GM19395 (cell line): ENCODE data around the gene AGMO.
A peak's percentile ranks its signal among the peaks of the same experiment; 100 is the strongest.
"Not testable (repeated sequence)": the region's sequence is repeated elsewhere in the genome, so short reads cannot be mapped to it uniquely, and the experiment has no call there.

Experiments used
- ATAC-seq: cut with Tn5 transposase; IDR thresholded peaks from one replicate; pipeline ENCODE4 v1.9.1; 2021; ENCODE audit warnings: mild to moderate bottlenecking, moderate library complexity; ENCODE audit not compliant: unreplicated experiment

AGMO gene

DNA sequence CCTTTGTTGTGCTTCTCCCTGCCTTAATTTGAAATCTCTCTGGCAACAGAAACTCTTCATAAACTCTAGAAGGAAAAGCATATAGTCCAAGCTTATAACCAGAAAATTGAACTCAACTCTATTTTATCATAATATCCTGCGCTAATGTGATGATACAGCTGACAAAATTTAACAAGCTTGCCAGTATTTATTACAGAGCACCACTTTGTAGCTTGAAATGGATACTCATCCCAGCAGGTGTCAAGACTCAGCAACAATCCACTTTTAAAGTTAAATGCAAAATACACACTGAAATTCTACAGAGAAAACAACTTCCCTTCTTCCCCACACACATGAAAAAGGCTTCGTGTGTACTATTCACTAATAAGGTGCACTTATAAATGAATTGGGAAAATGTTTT lies 228.9 kb downstream of the AGMO start:
- no peak for ATAC-seq

- ATAC-seq: no peak
These were observed 230.9 kb downstream of the AGMO start for GRCh38 chr7:15330943-15331342.

DNA sequence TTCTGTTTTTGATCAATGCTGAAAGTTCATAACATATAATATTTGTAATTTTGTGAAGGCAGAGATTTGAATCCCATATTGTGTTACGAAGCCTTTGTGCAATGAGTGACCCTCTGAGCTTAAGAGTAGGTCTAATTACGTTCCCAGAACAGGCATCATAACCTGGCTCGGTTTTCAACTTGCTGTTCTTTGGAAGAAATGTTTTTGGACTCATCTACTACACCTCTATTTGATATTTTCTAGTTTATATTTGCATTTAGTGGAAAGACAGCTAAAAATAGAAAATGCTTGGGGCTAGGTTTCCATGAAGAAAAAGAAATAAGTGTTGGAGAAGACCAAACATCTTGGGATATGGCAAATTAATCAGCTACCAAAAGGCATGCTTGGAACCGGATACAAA lies 234.8 kb downstream of the AGMO start:
- no peak for ATAC-seq

GRCh38 chr7:15326044-15326644 lies 235.7 kb downstream of the AGMO start:
- no peak for ATAC-seq

- no peak for ATAC-seq
These were observed 238.3 kb downstream of the AGMO start for GRCh38 chr7:15323550-15323949.

DNA sequence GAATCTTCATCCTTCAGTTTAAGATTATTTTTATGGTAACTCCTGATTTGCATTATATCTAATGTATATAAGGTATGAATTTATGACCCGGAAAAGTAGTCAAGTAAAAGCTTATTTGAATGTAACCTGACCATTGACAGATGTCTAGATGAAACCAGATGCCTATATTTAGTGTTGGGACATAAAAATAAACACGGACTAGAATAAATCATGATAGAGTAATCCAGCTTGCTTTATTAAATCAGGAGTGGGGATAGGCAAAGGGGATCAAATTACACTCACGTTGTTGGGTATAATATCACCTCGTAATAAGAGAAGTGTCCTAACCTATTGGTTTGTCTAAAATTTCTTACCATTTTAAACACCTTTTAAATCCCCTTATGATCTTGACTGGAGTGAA lies 244.6 kb downstream of the AGMO start:
- no peak for ATAC-seq

- ATAC-seq: no peak
These were observed 246.1 kb downstream of the AGMO start for GRCh38 chr7:15315678-15316077.

GRCh38 chr7:15314922-15315321 lies 246.9 kb downstream of the AGMO start:
- ATAC-seq: no peak

DNA sequence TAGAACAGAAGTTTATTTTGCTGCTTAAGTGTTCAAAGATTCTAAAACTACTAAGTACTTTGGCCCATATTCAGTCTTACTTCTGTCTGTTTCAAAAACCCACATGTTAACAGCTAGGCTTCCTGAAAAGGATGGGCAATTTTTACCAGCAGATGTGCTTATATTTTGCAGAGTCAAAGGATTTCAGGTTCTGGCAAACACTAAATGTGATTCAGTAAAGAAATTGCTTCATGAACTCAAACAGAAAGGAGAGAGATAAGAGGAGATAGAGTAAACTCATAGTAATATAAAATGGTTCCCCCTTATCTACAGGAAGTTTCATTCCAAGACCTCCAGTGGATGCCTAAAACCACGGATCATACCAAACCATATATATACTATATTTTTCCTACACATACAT lies 248.5 kb downstream of the AGMO start:
- ATAC-seq: no peak

DNA sequence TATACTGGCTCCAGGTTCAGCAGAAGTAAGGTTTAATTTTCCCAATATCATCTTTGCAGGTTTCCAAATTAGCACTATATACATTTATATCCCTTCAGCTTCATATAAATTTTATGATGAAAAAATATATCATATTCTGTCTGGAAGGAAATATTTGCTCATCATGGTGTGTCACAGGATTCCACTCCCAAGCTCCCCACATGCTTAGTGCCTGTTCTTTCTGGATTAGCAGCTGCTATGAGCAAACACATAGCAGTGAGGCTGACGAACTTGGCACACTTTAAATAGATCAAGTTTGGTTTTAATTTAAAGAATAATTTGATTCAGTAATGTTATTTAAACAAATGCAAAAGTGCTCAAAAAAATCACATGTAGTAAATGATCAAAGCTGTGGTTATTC lies 251.9 kb downstream of the AGMO start:
- ATAC-seq: no peak

DNA sequence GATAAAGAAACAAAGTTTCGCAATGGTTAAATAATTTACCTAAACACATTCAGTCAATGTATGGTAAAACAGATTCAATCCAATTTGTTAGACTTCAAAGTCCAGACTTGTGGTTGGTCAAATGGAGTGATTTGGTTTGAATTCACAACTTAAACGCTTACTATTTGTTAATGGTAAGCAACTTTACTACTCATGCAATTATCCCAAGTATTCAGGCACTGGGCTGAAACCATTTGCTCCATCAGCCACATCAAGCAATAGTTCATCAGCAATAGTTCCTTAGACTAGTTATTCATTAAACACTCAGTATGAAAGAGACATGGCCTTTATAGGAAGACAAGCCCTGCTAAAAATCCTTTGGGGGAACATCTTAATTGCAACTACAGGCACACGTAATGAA lies 253.0 kb downstream of the AGMO start:
- ATAC-seq: no peak

DNA sequence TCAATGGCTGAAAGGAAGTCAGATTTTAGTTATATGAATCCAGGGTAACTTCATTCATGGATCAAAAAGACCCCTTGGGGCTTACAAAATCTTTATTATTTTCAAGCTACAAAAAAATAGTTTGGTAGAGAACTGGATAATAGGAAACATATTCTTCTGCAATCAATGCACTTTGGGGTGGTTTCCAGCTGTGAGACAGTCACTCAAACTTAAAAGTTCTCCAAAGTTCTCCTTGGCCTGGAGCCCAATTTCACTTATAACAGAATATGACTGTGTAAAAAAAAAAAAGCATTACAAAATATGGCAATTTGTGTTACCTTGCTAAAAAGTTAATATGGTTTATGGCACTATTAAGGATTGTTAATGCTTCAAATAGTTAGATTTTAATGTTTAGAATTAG lies 255.5 kb downstream of the AGMO start:
- ATAC-seq: no peak

- peak; percentile 73 for ATAC-seq
These were observed 256.7 kb downstream of the AGMO start for GRCh38 chr7:15305002-15305600.

DNA sequence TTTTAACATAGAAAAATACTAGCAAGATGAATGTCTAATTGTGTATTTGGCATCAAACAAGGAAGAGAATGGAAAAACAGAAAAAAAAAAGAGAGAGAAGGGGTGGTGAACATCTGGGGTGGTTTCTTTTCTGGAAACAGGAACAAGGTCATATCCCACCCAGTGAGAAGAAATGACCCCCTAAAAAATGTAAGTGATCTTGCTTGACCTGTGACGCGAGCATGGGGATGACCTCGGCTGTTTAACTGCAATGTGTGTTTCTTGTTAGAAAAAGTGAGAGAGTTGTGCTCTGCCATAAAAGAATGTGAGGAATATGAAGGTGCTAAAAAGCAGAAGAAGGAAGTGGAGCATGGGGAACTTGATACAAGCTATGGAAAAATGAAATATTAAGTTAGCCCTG lies 258.5 kb downstream of the AGMO start:
- ATAC-seq: no peak

DNA sequence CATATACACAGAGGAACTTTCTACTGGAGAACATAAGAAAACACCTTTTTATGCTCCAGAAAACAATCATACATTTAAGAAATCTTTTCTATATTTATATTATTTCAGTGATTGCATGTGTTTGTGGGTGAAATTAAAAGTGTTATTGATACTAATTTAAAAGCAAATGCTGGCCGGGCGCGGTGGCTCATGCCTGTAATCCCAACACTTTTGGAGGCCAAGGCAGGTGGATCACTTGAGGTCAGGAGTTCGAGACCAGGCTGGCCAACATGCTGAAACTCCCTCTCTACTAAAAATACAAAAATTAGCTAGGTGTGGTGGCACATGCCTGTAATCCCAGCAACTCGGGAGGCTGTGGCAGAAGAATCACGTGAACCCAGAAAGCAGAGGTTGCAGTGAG lies 260.8 kb downstream of the AGMO start:
- ATAC-seq: not testable (repeated sequence)

- no peak for ATAC-seq
These were observed 269.7 kb downstream of the AGMO start for GRCh38 chr7:15292138-15292537.

- no peak for ATAC-seq
These were observed 270.1 kb downstream of the AGMO start for GRCh38 chr7:15291699-15292098.

- ATAC-seq: no peak
These were observed 273.1 kb downstream of the AGMO start for GRCh38 chr7:15288741-15289140.

- ATAC-seq: no peak
These were observed 277.4 kb downstream of the AGMO start for GRCh38 chr7:15284396-15284795.

DNA sequence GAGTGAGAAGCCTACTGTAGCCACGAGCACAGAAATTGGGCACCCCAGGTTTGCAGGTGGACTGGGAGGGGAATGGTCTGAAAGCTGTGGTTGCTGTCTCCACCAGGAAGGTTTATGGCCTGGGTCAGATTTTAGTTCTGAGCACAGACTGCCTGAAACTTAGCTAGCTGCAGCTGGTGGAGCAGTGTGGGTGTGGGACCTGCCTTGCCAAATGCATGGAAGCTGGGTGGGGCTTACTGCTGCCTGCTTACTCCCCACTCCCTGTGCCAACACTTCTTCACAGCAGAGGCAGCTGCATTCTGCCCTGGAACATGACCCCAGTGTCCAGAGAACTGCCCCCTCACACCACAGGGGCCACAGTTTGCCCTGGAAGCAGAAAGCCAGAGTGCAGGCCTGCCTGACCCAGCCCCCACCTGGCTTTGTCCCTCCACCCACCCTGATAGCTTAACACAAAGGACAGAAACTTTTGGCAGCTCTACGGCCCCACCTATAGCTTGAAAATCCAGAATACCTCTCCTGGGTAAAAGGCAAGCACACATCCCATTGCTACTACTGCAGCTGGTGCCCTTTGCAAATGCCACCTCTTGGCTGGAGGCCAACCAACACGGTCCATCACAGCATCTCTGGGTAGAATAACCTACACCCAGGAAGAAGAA lies 281.6 kb downstream of the AGMO start:
- no peak for ATAC-seq

- no peak for ATAC-seq
These were observed 282.2 kb downstream of the AGMO start for GRCh38 chr7:15279640-15280039.

- no peak for ATAC-seq
These were observed 304.1 kb downstream of the AGMO start for GRCh38 chr7:15257689-15258088.

GRCh38 chr7:15252181-15252580 lies 309.6 kb downstream of the AGMO start:
- ATAC-seq: no peak
